Measurements from ENCODE around the gene CEP126.

CEP126 gene, protein sequence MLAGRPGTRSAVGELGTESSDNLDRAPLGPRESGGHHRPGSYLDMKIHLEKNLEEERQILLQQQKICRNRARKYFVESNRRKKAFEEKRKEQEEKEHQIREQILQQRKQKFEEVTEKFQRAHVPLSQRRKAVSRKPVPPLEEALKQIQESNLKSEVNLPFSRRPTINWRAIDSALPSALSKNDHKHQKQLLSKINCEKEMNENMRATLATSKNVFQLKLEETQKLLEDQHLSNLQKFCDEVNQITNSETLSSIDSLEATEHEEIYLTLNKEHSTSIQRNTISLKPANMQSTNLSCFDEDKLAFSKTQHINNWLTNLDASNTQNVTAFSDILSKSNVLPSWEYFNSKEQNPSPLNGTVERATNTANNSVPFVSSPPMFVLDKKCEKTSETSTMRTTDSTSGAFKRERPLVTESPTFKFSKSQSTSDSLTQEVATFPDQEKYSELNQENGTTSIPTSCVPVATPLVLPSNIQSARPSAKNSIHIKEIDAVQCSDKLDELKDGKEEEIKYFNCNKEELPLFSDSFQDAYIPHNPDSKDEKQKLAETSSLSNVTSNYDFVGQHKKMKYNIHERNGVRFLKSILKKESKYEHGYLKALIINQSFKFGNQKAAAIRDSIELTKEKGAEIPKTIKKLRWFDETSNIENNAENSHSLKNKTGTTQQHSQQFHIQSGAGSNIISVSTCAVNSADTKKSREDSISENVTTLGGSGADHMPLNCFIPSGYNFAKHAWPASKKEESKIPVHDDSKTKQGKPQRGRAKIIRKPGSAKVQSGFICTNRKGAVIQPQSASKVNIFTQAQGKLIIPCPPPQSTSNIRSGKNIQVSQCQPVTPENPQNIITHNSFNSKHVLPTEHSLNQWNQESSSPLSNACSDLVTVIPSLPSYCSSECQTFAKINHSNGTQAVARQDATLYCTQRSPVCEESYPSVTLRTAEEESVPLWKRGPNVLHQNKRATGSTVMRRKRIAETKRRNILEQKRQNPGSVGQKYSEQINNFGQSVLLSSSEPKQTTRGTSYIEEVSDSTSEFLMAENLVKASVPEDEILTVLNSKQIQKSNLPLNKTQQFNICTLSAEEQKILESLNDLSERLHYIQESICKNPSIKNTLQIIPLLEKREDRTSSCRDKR

GRCh38 chr11:101914738-101915426 lies at the start of gene CEP126:
Gene CEP126, plus strand, starts transcription at chr11:101915010. Its CDS starts 275 bp downstream, at chr11:101915285.
- peak; percentile 98 for DNase-seq

DNA sequence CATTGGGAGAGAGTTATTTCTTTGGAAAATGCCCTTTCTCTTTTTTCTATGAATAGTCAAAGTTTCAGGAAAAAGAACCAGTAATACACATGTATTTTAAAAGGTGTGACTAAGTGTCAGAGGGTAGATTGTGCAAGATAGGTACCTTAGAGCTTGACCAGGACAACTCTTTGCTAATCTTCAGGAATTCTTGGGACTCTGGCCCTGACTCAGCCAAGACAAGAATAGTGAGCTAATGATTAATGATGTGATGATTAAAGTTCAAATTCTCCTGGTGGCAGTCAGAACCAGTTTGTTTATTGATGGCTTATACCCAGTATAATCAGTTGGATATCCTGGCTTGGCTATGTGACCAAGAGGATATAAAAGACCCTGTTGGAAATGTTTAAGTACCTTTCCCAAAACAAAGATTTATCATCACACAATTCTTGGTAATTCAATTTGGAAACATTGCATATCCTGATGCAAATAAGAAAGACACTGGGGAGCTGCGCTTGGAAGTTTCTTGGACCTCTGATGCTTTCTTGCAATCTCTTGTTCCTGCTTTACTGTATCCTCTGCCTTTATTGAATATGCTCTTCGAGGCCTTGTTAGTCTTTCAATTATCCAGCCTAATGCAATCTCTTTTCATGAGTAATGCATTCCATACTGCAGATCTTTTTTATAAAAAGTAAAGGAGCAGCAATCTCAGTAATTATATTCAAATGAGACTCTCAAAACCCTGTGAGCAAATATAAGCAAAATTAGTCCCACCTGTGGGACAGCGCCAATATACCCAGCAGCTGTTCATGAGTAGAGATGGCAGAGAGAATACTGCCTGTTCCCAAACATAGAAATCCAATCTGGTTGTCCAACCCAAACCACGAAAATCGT lies 48.0 kb upstream of the CEP126 start:
- no peak for DNase-seq

- DNase-seq, result no peak
Measured at GRCh38 chr11:101867951-101868350, 46.9 kb upstream of the CEP126 start.

DNA sequence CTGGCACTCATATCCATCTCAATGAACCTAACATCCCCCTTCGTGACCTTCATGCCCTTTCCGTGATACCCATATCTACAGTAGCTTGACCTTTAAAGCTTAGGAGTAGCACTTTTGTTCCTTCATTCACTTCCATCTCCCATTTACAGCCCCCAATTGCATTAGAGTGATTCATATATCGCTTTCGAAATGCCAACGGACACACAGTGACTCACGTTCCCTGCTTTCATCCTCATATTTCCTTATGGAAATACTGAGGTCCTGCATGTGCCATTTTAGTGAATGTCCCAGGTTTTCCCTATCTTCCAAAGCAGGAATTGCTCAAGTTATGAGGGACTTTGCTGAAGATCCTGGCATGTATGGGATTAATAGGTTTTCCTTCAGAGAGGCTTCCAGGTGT lies 44.3 kb upstream of the CEP126 start:
- DNase-seq, result no peak

DNA sequence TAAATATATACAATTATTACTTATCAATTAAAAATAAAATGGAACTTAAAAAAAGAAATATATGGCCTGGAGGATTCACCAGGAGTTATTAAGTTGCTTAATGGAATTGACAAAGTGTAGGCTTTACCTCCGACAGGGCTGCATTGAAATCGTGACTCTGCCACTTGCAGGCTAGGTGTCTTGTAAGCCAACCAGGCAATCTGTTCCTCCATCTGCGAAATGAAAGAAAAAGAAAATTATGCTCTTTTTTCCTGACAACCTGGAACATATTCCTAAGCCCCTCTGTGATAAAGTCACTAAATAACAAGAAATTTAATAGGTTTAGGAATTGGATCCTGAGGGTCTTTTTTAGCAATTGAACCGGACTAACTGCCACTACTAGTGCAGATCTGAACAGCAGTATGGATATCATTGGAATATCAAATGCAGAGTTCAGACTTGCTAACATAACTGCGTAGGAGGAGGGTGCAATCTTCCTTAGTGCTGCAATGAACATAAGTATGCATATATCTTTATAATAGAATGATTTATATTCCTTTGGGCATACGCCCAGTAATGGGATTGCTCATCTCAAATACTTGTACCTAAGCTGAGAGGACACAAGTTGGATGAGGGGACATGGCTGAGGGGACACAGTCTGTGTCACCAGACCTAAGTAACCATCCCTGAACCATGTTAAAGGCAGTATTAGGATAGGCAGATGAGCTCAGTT lies 42.5 kb upstream of the CEP126 start:
- no peak for DNase-seq

DNA sequence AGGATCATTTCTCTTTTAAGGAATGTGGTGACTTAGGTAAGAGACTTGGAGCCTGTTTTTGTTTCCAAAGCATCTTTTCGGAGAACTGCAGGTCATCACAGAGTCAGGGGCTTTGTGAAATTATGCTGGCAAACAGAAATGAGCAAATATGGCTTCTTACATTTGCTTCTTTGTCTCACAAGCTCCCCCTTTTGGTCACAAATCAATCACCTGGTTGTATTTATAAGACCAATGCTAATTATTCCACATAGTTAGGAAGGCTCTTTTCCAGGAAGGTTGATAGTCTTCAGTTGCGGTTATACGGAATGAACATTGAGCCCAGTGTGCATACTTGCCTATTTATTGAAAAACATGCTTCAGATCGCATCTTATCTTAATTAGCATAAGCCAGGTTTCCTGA lies 34.6 kb upstream of the CEP126 start:
- no peak for DNase-seq

- DNase-seq, result no peak
Measured at GRCh38 chr11:101881586-101881985, 33.2 kb upstream of the CEP126 start.

DNA sequence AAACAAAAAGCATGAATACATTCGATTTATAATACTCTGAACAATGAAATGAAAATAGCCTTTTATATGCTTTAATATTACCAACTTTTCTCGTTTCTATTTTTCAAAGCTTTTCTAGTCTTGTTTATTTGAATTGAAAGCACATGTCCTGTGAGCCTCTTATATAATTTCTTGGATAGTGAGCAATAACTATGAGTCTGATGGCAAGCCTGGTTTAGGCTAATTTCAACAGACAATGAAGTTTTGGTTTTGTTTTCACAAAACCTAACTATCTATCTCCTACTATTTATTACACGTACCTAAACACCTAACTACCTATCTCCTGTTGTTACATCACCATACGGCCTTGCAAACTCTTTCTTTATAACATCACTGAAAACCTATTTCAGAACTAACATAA lies 29.2 kb upstream of the CEP126 start:
- no peak for DNase-seq

- DNase-seq, result no peak
Measured at GRCh38 chr11:101889767-101890166, 25.0 kb upstream of the CEP126 start.

GRCh38 chr11:101894505-101894904 lies 20.3 kb upstream of the CEP126 start:
- DNase-seq, result no peak

- DNase-seq, result no peak
Measured at GRCh38 chr11:101907815-101908214, 7.0 kb upstream of the CEP126 start.

- DNase-seq, result no peak
Measured at GRCh38 chr11:101909087-101909486, 5.7 kb upstream of the CEP126 start.

GRCh38 chr11:101912823-101913284 lies 2.0 kb upstream of the CEP126 start:
- no peak for DNase-seq

DNA sequence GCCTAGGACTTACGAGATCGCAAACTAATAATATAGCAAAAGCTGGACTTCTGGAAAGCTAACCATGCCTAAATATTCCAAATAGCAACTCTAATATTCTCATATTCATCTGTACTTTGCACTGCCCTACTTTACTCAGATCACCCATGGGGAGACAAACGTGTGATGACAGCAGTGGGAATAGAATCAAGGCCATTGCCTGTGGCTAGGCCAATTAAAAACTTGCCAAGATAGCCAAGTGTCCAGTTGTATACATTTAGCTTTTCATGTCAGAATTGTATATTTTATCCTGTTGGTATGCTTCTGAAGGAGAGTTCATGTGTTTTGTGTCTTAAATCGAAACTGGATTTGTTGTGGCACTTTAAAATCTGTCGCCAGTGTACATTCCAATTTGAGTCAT lies 1.2 kb upstream of the CEP126 start:
- no peak for DNase-seq

- peak; percentile 67 for DNase-seq
Measured at GRCh38 chr11:101914341-101914737, 471 bp upstream of the CEP126 start.

DNA sequence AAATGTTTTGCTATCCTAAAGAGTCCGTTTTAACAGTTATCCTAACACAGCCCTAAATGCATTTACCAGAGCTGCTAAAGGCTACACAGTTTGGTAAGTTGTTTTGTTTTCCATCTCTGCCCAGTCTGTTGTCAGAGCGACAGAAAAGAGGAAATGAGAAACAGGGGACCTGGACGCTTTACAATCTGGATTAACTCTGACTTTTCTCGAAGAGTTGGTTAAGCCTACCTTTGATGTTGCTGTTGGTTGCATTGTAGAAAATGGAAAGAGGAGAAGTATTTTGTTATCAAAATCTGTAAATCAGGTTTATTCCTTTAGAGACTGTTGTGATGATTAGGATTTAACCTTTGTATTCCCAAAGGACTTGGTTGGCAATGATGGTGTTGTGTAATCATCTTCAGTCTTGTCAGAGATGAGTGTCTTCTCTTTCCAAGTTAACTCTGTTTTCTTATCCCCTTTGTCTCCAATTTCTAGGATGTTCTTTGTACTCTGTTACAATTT lies 1.0 kb downstream of the CEP126 start:
- DNase-seq, result peak; percentile 55

DNA sequence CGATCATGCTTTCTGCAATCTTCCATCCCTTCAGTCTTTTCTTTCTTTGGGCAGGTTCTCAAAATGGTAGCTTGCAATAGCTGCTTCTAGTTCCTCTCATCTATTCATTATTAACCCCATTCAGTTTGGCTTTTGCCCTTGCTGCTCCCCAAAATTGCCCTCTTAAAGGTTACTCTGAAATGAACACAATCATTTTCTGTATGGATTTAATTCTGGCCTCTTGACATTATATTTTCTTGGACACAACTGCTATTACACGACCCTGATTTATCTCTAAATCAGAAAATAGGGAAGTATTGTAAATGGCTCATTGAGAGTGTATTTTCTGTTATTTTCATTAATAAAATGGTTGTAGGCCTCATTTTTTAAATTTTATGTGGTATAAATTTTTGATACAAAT lies 1.6 kb downstream of the CEP126 start, which contains the start of gene ANGPTL5:
ANGPTL5 (minus strand) TSS at position 101 of the 400 bp plus-strand sequence. CDS start 8,613 bp downstream, outside the sequence.
- DNase-seq, result no peak

DNA sequence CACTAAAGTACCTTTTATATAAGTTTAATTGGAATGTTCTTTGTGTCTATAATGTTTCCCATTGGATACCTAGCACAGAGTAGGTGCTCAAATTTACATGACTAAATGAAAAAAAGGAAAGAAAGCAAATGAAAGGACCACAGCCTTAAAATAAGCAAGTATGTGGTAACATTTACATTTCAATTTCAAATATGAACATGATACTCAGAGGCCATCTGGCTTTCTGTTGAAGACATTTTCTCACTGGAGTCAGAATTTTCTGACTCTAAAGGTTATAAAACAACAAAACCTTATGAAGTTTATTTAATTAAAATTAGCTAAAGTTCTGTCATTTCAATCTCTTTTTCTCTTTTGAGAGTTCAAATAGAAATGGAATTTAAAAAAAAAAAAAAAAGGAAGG lies 2.4 kb downstream of the CEP126 start:
- DNase-seq, result no peak

GRCh38 chr11:101920992-101921391 lies 6.2 kb downstream of the CEP126 start:
- DNase-seq, result no peak

GRCh38 chr11:101923554-101923953 lies 8.7 kb downstream of the CEP126 start:
- DNase-seq, result no peak
